Panc1 (cell line): ENCODE measurements around the gene PKNOX2. TPM values are rescaled to one million over a fixed set of nuclear protein-coding genes. Genes with fewer than 3 reads are reported as not detected.

Source experiments
- ATAC-seq: fragments of 200-7000 bp; cut with Tn5 transposase; 2 replicates; pipeline ENCODE4 v1.9.1; 2020; ENCODE audit warnings: mild to moderate bottlenecking, moderate library complexity
- BruUV-seq: library from RNA; stranded (reverse); fragments of 400-500 nt; replicated peaks from 2 replicates; lab custom pipeline; 2021; lab: Mats Ljungman, UMichigan
- CTCF ChIA-PET: fragments of 300-600 bp; sonication (Branson Sonifier 250); formaldehyde crosslinking; loops from one replicate; lab custom pipeline; 2022; ENCODE audit warnings: antibody characterized with exemption; lab: Charles Lee
- POLR2A ChIA-PET: fragments of 300-600 bp; sonication (Branson Sonifier 250); formaldehyde crosslinking; loops from one replicate; lab custom pipeline; 2022; ENCODE audit warnings: antibody characterized with exemption; lab: Charles Lee
- DNase-seq: peaks from one replicate; pipeline ENCODE4 v3.0.0-alpha.2; 2010; ENCODE audit warnings: low read depth, low spot score
- H3K27ac ChIP-seq: 2 replicates; pipeline ENCODE4 v1.5.1; 2011; ENCODE audit warnings: mild to moderate bottlenecking, low read length, inconsistent platforms
- H3K27me3 ChIP-seq: fragments of 200-500 bp; sonication (Bioruptor generic); 2 replicates; pipeline ENCODE4 v1.6.0; 2014; ENCODE audit warnings: low read length, inconsistent platforms; ENCODE audit not compliant: control insufficient read depth, insufficient read depth
- H3K36me3 ChIP-seq: fragments of 200-500 bp; sonication (Bioruptor generic); 2 replicates; pipeline ENCODE4 v1.5.1; 2014; ENCODE audit warnings: inconsistent platforms, mild to moderate bottlenecking, low read length, moderate library complexity; ENCODE audit not compliant: control insufficient read depth, insufficient read depth
- H3K4me1 ChIP-seq: 2 replicates; pipeline ENCODE4 v1.5.1; 2011; ENCODE audit warnings: inconsistent platforms, mild to moderate bottlenecking, low read length, moderate library complexity; ENCODE audit not compliant: control insufficient read depth, insufficient read depth
- H3K4me3 ChIP-seq, 2 experiments: 2 replicates each; pipeline ENCODE4 v1.5.1; 2011 to 2012; ENCODE audit warnings: low read depth in 2 of 2, low read length in 2 of 2, mild to moderate bottlenecking in 2 of 2, inconsistent platforms in 1 of 2, moderate library complexity in 1 of 2
- H3K9me3 ChIP-seq: fragments of 200-500 bp; sonication (Bioruptor generic); 2 replicates; pipeline ENCODE4 v1.5.1; 2014; ENCODE audit warnings: low read depth, mild to moderate bottlenecking, inconsistent platforms, low read length, moderate library complexity; ENCODE audit not compliant: control insufficient read depth, insufficient read depth
- CTCF ChIP-seq: fragments of 450-650 bp; IDR thresholded peaks from 2 replicates; pipeline ENCODE4 v1.5.1; 2017; ENCODE audit warnings: mild to moderate bottlenecking
- POLR2AphosphoS5 ChIP-seq: IDR thresholded peaks from 2 replicates; pipeline ENCODE4 v1.6.1; 2012; ENCODE audit warnings: mild to moderate bottlenecking, low read depth, low read length, moderate library complexity
- REST ChIP-seq, 2 experiments: IDR thresholded peaks; 2 replicates each; pipeline ENCODE4 v1.6.1; 2011 to 2012; ENCODE audit warnings: low read depth in 2 of 2, control low read depth in 1 of 2, low read length in 1 of 2, mild to moderate bottlenecking in 1 of 2, moderate library complexity in 1 of 2; ENCODE audit not compliant: insufficient read depth in 1 of 2
- SIN3A ChIP-seq: IDR thresholded peaks from 2 replicates; pipeline ENCODE4 v1.6.1; 2012; ENCODE audit warnings: low read depth, mild to moderate bottlenecking, low read length, moderate library complexity, borderline replicate concordance; ENCODE audit not compliant: insufficient read depth
- TCF7L2 ChIP-seq: IDR thresholded peaks from 2 replicates; pipeline ENCODE4 v1.6.1; 2011; ENCODE audit warnings: mild to moderate bottlenecking, low read depth, low read length, inconsistent platforms
- in situ Hi-C: cut with HindIII; loops from 2 replicates; pipeline ENCODE4 v1.10.0; 2016; ENCODE audit warnings: low sequenced_read_pairs, low pct_unique_long_range_greater_than_20kb
- intact Hi-C: fragments of 100-400 bp; cut with micrococcal nuclease; formaldehyde crosslinking; loops from one replicate; pipeline ENCODE4 v1.10.0; 2022; ENCODE audit not compliant: unreplicated experiment
- total RNA-seq: library from RNA; stranded (reverse); gene quantifications from one replicate; pipeline ENCODE4 v1.2.1, GENCODE V29; 2021; ENCODE audit not compliant: unreplicated experiment

Gene PKNOX2
- total RNA-seq, 1 experiment from 2014 or later, result not detected

GRCh38 chr11:125129316-125129993, 35.1 kb upstream of the PKNOX2 start:
- ChIA-PET POLR2A (no interaction called here), CTCF (no interaction called here)
- Histone ChIP-seq H3K9me3 (no peaks in the 10 kb centered on the region), H3K27me3 (peaks cover 27% of the 10 kb centered on the region), H3K36me3 (no peaks in the 10 kb centered on the region), H3K27ac (no peak overlapping the region), H3K4me3 (no peak overlapping the region), H3K4me1 (no peaks in the 10 kb centered on the region)
- in situ Hi-C loops (no loop called here), intact Hi-C loops (no loop called here)
- TF ChIP-seq CTCF, result no peak
- TF ChIP-seq SIN3A, result no peak
- no peak for DNase-seq
- no TSS peak for BruUV-seq
- no peak for ATAC-seq

GRCh38 chr11:125132071-125132470, 32.5 kb upstream of the PKNOX2 start:
- in situ Hi-C loops (no loop called here), intact Hi-C loops (no loop called here)
- no TSS peak for BruUV-seq
- ATAC-seq (no peak), DNase-seq (no peak)
- Histone ChIP-seq H3K36me3 (no peaks in the 10 kb centered on the region), H3K4me3 (no peak overlapping the region), H3K27me3 (peaks cover 39% of the 10 kb centered on the region), H3K4me1 (no peaks in the 10 kb centered on the region), H3K27ac (no peak overlapping the region), H3K9me3 (no peaks in the 10 kb centered on the region)
- CTCF ChIA-PET, result no interaction called here
- POLR2A ChIA-PET, result no interaction called here
- TF ChIP-seq REST (IDR thresholded peaks at IDR 0.05; ENCODE audit: insufficient read depth in 1 of 2, low read depth in 2 of 2, low read length in 1 of 2), result no peak
- TF ChIP-seq CTCF, result no peak

GRCh38 chr11:125132596-125132995, 32.0 kb upstream of the PKNOX2 start:
- H3K36me3 ChIP-seq, result no peaks in the 10 kb centered on the region
- ATAC-seq, result no peak
- no TSS peak for BruUV-seq
- intact Hi-C loops (no loop called here), in situ Hi-C loops (no loop called here)
- CTCF ChIA-PET, result interaction anchor here (1.5 kb wide), 1 partner anchor 10 kb away, joined by 4 read pairs; no protein-coding TSS in a partner anchor
- H3K4me3 ChIP-seq, result no peak overlapping the region
- no peaks in the 10 kb centered on the region for H3K9me3 ChIP-seq
- peaks cover 37% of the 10 kb centered on the region for H3K27me3 ChIP-seq
- no peaks in the 10 kb centered on the region for H3K4me1 ChIP-seq
- POLR2A ChIA-PET, result no interaction called here
- H3K27ac ChIP-seq, result no peak overlapping the region
- DNase-seq, result no peak
- no peak for TF ChIP-seq REST (IDR thresholded peaks at IDR 0.05; ENCODE audit: insufficient read depth in 1 of 2, low read depth in 2 of 2, low read length in 1 of 2)
- TF ChIP-seq CTCF, result no peak
- TF ChIP-seq POLR2AphosphoS5, result no peak
- TF ChIP-seq TCF7L2, result no peak
- no peak for TF ChIP-seq SIN3A
